ENCODE results near the gene TCEA2. TPM values are rescaled to one million over a fixed set of nuclear protein-coding genes. Genes with fewer than 3 reads are reported as not detected.
A peak's percentile ranks its signal among the peaks of the same experiment; 100 is the strongest.

Gene TCEA2
- total and polyA plus RNA-seq, 2 of the 13 experiments (the other 11 are each of a cell fraction or from before 2014, with no cell fraction given): 28.1 to 33.7 TPM

GRCh38 chr20:64056889-64057627 lies 5.9 kb upstream of the TCEA2 start (continued):
- TF ChIP-seq, protein P1, sequence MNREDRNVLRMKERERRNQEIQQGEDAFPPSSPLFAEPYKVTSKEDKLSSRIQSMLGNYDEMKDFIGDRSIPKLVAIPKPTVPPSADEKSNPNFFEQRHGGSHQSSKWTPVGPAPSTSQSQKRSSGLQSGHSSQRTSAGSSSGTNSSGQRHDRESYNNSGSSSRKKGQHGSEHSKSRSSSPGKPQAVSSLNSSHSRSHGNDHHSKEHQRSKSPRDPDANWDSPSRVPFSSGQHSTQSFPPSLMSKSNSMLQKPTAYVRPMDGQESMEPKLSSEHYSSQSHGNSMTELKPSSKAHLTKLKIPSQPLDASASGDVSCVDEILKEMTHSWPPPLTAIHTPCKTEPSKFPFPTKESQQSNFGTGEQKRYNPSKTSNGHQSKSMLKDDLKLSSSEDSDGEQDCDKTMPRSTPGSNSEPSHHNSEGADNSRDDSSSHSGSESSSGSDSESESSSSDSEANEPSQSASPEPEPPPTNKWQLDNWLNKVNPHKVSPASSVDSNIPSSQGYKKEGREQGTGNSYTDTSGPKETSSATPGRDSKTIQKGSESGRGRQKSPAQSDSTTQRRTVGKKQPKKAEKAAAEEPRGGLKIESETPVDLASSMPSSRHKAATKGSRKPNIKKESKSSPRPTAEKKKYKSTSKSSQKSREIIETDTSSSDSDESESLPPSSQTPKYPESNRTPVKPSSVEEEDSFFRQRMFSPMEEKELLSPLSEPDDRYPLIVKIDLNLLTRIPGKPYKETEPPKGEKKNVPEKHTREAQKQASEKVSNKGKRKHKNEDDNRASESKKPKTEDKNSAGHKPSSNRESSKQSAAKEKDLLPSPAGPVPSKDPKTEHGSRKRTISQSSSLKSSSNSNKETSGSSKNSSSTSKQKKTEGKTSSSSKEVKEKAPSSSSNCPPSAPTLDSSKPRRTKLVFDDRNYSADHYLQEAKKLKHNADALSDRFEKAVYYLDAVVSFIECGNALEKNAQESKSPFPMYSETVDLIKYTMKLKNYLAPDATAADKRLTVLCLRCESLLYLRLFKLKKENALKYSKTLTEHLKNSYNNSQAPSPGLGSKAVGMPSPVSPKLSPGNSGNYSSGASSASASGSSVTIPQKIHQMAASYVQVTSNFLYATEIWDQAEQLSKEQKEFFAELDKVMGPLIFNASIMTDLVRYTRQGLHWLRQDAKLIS (CRISPR knock-in tag; IDR thresholded peaks at IDR 0.05): no peak; the same call in 1 of the 2 replicates
- TF ChIP-seq ZNF264 (CRISPR knock-in tag; IDR thresholded peaks at IDR 0.05): no peak
- peak; percentile 70 for TF ChIP-seq ZBTB2 (CRISPR knock-in tag; IDR thresholded peaks at IDR 0.05; ENCODE audit: low read depth)
- TF ChIP-seq SMAD9 (CRISPR knock-in tag; IDR thresholded peaks at IDR 0.05): no peak
- TF ChIP-seq ZNF350 (CRISPR knock-in tag; IDR thresholded peaks at IDR 0.05; ENCODE audit: borderline replicate concordance, low read depth): no peak; the same call in 1 of the 2 replicates
- TF ChIP-seq ELF4 (CRISPR knock-in tag; IDR thresholded peaks at IDR 0.05; ENCODE audit: borderline replicate concordance): no peak
- TF ChIP-seq GABPA (IDR thresholded peaks at IDR 0.05; ENCODE audit: low read depth, low read length): no peak
- no peak for TF ChIP-seq GABPA (CRISPR knock-in tag; IDR thresholded peaks at IDR 0.05; ENCODE audit: low read depth)
- TF ChIP-seq, protein P2, sequence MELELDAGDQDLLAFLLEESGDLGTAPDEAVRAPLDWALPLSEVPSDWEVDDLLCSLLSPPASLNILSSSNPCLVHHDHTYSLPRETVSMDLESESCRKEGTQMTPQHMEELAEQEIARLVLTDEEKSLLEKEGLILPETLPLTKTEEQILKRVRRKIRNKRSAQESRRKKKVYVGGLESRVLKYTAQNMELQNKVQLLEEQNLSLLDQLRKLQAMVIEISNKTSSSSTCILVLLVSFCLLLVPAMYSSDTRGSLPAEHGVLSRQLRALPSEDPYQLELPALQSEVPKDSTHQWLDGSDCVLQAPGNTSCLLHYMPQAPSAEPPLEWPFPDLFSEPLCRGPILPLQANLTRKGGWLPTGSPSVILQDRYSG (CRISPR knock-in tag; IDR thresholded peaks at IDR 0.05): peak; percentile 47; the same call in 1 of the 2 replicates
- TF ChIP-seq TAF1 (CRISPR knock-in tag; IDR thresholded peaks at IDR 0.05): peak; percentile 4; the same call in 1 of the 2 replicates
- TF ChIP-seq SMC3 (IDR thresholded peaks at IDR 0.05; ENCODE audit: low read length): no peak
- TF ChIP-seq ZNF607 (CRISPR knock-in tag; IDR thresholded peaks at IDR 0.05; ENCODE audit: borderline replicate concordance): peak; percentile 83; the same call in 1 of the 2 replicates
- peak; percentile 11; the same call in 1 of the 2 replicates for TF ChIP-seq ZNF580 (CRISPR knock-in tag; IDR thresholded peaks at IDR 0.05; ENCODE audit: borderline replicate concordance, low read depth)
- no peak for TF ChIP-seq FOXO1 (CRISPR knock-in tag; IDR thresholded peaks at IDR 0.05)
- TF ChIP-seq THAP7 (CRISPR knock-in tag; IDR thresholded peaks at IDR 0.05): 0 out of 2 replicates have a peak, but pooled peaks have one; percentile 64
- no peak for TF ChIP-seq ZNF850 (CRISPR knock-in tag; conservative IDR thresholded peaks at IDR 0.05)
- peak; percentile 80 for TF ChIP-seq AGO1 (IDR thresholded peaks at IDR 0.05; ENCODE audit: low read depth, low read length, poor library complexity, severe bottlenecking)
- no peak for TF ChIP-seq PLRG1 (conservative IDR thresholded peaks at IDR 0.05)
- no peak for TF ChIP-seq ZFP1 (CRISPR knock-in tag; IDR thresholded peaks at IDR 0.05)
- TF ChIP-seq ZNF20 (CRISPR knock-in tag; IDR thresholded peaks at IDR 0.05): 0 out of 2 replicates have a peak, but pooled peaks have one; percentile 45
- TF ChIP-seq MZF1 (CRISPR knock-in tag; IDR thresholded peaks at IDR 0.05; ENCODE audit: borderline replicate concordance): 0 out of 2 replicates have a peak, but pooled peaks have one; percentile 6
- TF ChIP-seq, protein P3, sequence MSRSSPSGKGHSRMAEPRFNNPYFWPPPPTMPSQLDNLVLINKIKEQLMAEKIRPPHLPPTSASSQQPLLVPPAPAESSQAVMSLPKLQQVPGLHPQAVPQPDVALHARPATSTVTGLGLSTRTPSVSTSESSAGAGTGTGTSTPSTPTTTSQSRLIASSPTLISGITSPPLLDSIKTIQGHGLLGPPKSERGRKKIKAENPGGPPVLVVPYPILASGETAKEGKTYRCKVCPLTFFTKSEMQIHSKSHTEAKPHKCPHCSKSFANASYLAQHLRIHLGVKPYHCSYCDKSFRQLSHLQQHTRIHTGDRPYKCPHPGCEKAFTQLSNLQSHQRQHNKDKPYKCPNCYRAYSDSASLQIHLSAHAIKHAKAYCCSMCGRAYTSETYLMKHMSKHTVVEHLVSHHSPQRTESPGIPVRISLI (CRISPR knock-in tag; IDR thresholded peaks at IDR 0.05; ENCODE audit: borderline replicate concordance): no peak
